Ishikawa (cell line): ENCODE measurements around the gene TAAR2.

Source experiments
- EGR1 ChIP-seq: IDR thresholded peaks from 2 replicates; pipeline ENCODE4 v1.6.1; 2012
- EP300 ChIP-seq: IDR thresholded peaks from 2 replicates; pipeline ENCODE4 v1.6.1; 2012; ENCODE audit warnings: borderline replicate concordance
- FOXM1 ChIP-seq: IDR thresholded peaks from 2 replicates; pipeline ENCODE4 v1.6.1; 2012; ENCODE audit warnings: low read depth, borderline replicate concordance
- NFIC ChIP-seq: IDR thresholded peaks from 2 replicates; pipeline ENCODE4 v1.6.1; 2012
- RAD21 ChIP-seq: IDR thresholded peaks from 2 replicates; pipeline ENCODE4 v1.6.1; 2012; ENCODE audit warnings: low read depth
- TAF1 ChIP-seq: IDR thresholded peaks from 2 replicates; pipeline ENCODE4 v1.6.1; 2012; ENCODE audit warnings: low read depth, mild to moderate bottlenecking
- YY1 ChIP-seq: IDR thresholded peaks from 2 replicates; pipeline ENCODE4 v1.6.1; 2012; ENCODE audit warnings: low read depth
- ZBTB7A ChIP-seq: IDR thresholded peaks from 2 replicates; pipeline ENCODE4 v1.6.1; 2012; ENCODE audit warnings: low read depth
- TF ChIP-seq, protein P1 (sequence below): IDR thresholded peaks from 2 replicates; pipeline ENCODE4 v1.6.1; 2012; ENCODE audit warnings: low read depth, mild to moderate bottlenecking
- TF ChIP-seq, protein P2 (sequence below): IDR thresholded peaks from 2 replicates; pipeline ENCODE4 v1.6.1; 2012

DNA sequence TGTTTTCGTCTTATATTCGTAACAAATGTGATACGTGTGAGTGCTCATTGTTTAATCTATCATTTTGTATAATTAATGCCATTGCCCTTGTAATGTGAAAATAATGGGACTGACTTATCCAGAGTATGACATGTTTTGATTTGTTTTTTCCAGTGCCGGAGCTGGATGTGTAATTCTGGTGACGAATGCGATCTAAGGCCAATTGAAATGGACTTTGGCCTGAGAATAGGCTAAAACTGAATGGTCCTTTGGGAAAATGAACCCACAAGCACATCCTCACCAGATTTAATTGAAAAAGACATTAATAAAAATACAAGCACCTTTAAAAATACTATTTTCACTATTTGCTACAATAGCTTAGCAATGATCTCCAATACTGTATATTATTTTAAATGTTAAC lies 27.9 kb downstream of the TAAR2 start:
- TF ChIP-seq FOXM1: no peak
- TF ChIP-seq ZBTB7A: no peak
- no peak for TF ChIP-seq EP300
- TF ChIP-seq, protein P1, sequence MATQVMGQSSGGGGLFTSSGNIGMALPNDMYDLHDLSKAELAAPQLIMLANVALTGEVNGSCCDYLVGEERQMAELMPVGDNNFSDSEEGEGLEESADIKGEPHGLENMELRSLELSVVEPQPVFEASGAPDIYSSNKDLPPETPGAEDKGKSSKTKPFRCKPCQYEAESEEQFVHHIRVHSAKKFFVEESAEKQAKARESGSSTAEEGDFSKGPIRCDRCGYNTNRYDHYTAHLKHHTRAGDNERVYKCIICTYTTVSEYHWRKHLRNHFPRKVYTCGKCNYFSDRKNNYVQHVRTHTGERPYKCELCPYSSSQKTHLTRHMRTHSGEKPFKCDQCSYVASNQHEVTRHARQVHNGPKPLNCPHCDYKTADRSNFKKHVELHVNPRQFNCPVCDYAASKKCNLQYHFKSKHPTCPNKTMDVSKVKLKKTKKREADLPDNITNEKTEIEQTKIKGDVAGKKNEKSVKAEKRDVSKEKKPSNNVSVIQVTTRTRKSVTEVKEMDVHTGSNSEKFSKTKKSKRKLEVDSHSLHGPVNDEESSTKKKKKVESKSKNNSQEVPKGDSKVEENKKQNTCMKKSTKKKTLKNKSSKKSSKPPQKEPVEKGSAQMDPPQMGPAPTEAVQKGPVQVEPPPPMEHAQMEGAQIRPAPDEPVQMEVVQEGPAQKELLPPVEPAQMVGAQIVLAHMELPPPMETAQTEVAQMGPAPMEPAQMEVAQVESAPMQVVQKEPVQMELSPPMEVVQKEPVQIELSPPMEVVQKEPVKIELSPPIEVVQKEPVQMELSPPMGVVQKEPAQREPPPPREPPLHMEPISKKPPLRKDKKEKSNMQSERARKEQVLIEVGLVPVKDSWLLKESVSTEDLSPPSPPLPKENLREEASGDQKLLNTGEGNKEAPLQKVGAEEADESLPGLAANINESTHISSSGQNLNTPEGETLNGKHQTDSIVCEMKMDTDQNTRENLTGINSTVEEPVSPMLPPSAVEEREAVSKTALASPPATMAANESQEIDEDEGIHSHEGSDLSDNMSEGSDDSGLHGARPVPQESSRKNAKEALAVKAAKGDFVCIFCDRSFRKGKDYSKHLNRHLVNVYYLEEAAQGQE: no peak
- no peak for TF ChIP-seq YY1
- TF ChIP-seq, protein P2, sequence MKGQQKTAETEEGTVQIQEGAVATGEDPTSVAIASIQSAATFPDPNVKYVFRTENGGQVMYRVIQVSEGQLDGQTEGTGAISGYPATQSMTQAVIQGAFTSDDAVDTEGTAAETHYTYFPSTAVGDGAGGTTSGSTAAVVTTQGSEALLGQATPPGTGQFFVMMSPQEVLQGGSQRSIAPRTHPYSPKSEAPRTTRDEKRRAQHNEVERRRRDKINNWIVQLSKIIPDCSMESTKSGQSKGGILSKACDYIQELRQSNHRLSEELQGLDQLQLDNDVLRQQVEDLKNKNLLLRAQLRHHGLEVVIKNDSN: no peak
- TF ChIP-seq TAF1: no peak
- no peak for TF ChIP-seq NFIC
- no peak for TF ChIP-seq EGR1
- TF ChIP-seq RAD21: no peak
